H9 (cell line): ENCODE results near the gene FHOD3. TPM values are rescaled to one million over a fixed set of nuclear protein-coding genes. Genes with fewer than 3 reads are reported as not detected.

Experiments used
- DNase-seq: peaks from one replicate; pipeline ENCODE4 v3.0.0-alpha.2; 2017
- H2AFZ ChIP-seq: one replicate; pipeline ENCODE4 v1.6.1; 2013; ENCODE audit warnings: mild to moderate bottlenecking, low read length, control low read depth, moderate library complexity
- H2AK5ac ChIP-seq: 2 replicates; pipeline ENCODE4 v1.6.1; 2013; ENCODE audit warnings: low read length, control low read depth, mixed read lengths; ENCODE audit not compliant: insufficient read length
- H2BK120ac ChIP-seq: one replicate; pipeline ENCODE4 v1.6.1; 2013; ENCODE audit warnings: low read depth, mild to moderate bottlenecking, low read length, control low read depth, inconsistent platforms; ENCODE audit not compliant: poor library complexity, severe bottlenecking
- H2BK12ac ChIP-seq: 2 replicates; pipeline ENCODE4 v1.6.1; 2013; ENCODE audit warnings: low read length, control low read depth, mixed read lengths, low read depth; ENCODE audit not compliant: insufficient read length
- H2BK15ac ChIP-seq: 2 replicates; pipeline ENCODE4 v1.6.1; 2013; ENCODE audit warnings: low read depth, low read length, control low read depth
- H2BK20ac ChIP-seq: one replicate; pipeline ENCODE4 v1.6.1; 2013; ENCODE audit warnings: low read depth, mild to moderate bottlenecking, low read length, control low read depth, inconsistent platforms; ENCODE audit not compliant: poor library complexity, severe bottlenecking
- H2BK5ac ChIP-seq: 2 replicates; pipeline ENCODE4 v1.6.1; 2013; ENCODE audit warnings: low read length, control low read depth, mixed read lengths; ENCODE audit not compliant: insufficient read length
- H3K14ac ChIP-seq: 2 replicates; pipeline ENCODE4 v1.6.1; 2013; ENCODE audit warnings: low read length, control low read depth; ENCODE audit not compliant: insufficient read depth
- H3K18ac ChIP-seq: 2 replicates; pipeline ENCODE4 v1.6.1; 2013; ENCODE audit warnings: low read depth, mild to moderate bottlenecking, mixed read lengths, low read length, control low read depth; ENCODE audit not compliant: insufficient read length
- H3K23ac ChIP-seq: 2 replicates; pipeline ENCODE4 v1.6.1; 2013; ENCODE audit warnings: low read length, control low read depth, mixed read lengths, low read depth; ENCODE audit not compliant: insufficient read length
- H3K23me2 ChIP-seq: 2 replicates; pipeline ENCODE4 v1.6.1; 2013; ENCODE audit warnings: low read depth, mild to moderate bottlenecking, mixed read lengths, low read length, control low read depth; ENCODE audit not compliant: insufficient read length, poor library complexity, severe bottlenecking
- H3K27ac ChIP-seq: 2 replicates; pipeline ENCODE4 v1.5.1; 2013; ENCODE audit warnings: low read length, control low read depth, mixed read lengths, low read depth; ENCODE audit not compliant: insufficient read length
- H3K27me3 ChIP-seq: 2 replicates; pipeline ENCODE4 v1.6.1; 2013; ENCODE audit warnings: low read length, control low read depth, inconsistent platforms; ENCODE audit not compliant: insufficient read depth
- H3K4ac ChIP-seq: 2 replicates; pipeline ENCODE4 v1.6.1; 2013; ENCODE audit warnings: low read depth, mild to moderate bottlenecking, control low read depth, inconsistent platforms, low read length, moderate library complexity
- H3K4me1 ChIP-seq: 2 replicates; pipeline ENCODE4 v1.6.1; 2013; ENCODE audit warnings: low read length, control low read depth, inconsistent platforms; ENCODE audit not compliant: insufficient read depth
- H3K4me2 ChIP-seq: 2 replicates; pipeline ENCODE4 v1.6.1; 2013; ENCODE audit warnings: low read length, control low read depth, mixed read lengths; ENCODE audit not compliant: insufficient read length, insufficient read depth
- H3K56ac ChIP-seq: 2 replicates; pipeline ENCODE4 v1.6.1; 2013; ENCODE audit warnings: low read depth, mild to moderate bottlenecking, mixed read lengths, low read length, control low read depth; ENCODE audit not compliant: insufficient read length
- H3K79me1 ChIP-seq: 2 replicates; pipeline ENCODE4 v1.6.1; 2013; ENCODE audit warnings: low read depth, mild to moderate bottlenecking, moderate library complexity, low read length, control low read depth, inconsistent platforms; ENCODE audit not compliant: insufficient read depth, poor library complexity, severe bottlenecking
- H3K79me2 ChIP-seq: 2 replicates; pipeline ENCODE4 v1.6.1; 2013; ENCODE audit warnings: low read length, control low read depth, inconsistent platforms; ENCODE audit not compliant: insufficient read depth
- H3K9ac ChIP-seq: 2 replicates; pipeline ENCODE4 v1.6.1; 2013; ENCODE audit warnings: low read length, control low read depth, mixed read lengths; ENCODE audit not compliant: insufficient read length; ENCODE audit errors: extremely low read depth
- H3K9me3 ChIP-seq: one replicate; pipeline ENCODE4 v1.6.1; 2013; ENCODE audit warnings: low read depth, low read length, inconsistent platforms; ENCODE audit not compliant: control insufficient read depth
- H3T11ph ChIP-seq: one replicate; pipeline ENCODE4 v1.6.1; 2013; ENCODE audit warnings: mild to moderate bottlenecking, low read length, control low read depth, inconsistent platforms
- H4K20me1 ChIP-seq: one replicate; pipeline ENCODE4 v1.6.1; 2013; ENCODE audit not compliant: control insufficient read depth, insufficient read length, insufficient read depth
- H4K5ac ChIP-seq: 2 replicates; pipeline ENCODE4 v1.6.1; 2013; ENCODE audit warnings: low read depth, mild to moderate bottlenecking, mixed read lengths, low read length, control low read depth; ENCODE audit not compliant: insufficient read length
- H4K8ac ChIP-seq: replicated peaks from 2 replicates; pipeline ENCODE4 v1.6.1; 2013; ENCODE audit warnings: low read length, control low read depth, mixed read lengths, low read depth; ENCODE audit not compliant: insufficient read length
- H4K91ac ChIP-seq: 2 replicates; pipeline ENCODE4 v1.6.1; 2013; ENCODE audit warnings: low read depth, mild to moderate bottlenecking, moderate library complexity, mixed read lengths, low read length, control low read depth; ENCODE audit not compliant: insufficient read length
- H3K27ac Mint-ChIP-seq, 3 experiments: 2 replicates in 2 of 3; 3 replicates in 1 of 3; pipeline ENCODE4 v1.8.0; 2020 to 2021; ENCODE audit warnings: mixed read lengths in 3 of 3, mild to moderate bottlenecking in 1 of 3, moderate library complexity in 1 of 3
- H3K27me3 Mint-ChIP-seq: 2 replicates; pipeline ENCODE4 v1.8.0; 2021; ENCODE audit warnings: low read depth, mild to moderate bottlenecking, moderate library complexity, mixed read lengths
- H3K36me3 Mint-ChIP-seq, 3 experiments: 2 replicates in 2 of 3; 3 replicates in 1 of 3; pipeline ENCODE4 v1.8.0; 2020 to 2021; ENCODE audit warnings: low read depth in 3 of 3, mixed read lengths in 3 of 3; ENCODE audit not compliant: insufficient read depth in 1 of 3
- H3K4me1 Mint-ChIP-seq, 2 experiments: 2 replicates each; pipeline ENCODE4 v1.8.0; 2020; ENCODE audit warnings: mixed read lengths in 2 of 2
- H3K4me3 Mint-ChIP-seq, 2 experiments: 2 replicates in 1 of 2; 3 replicates in 1 of 2; pipeline ENCODE4 v1.8.0; 2020 to 2021; ENCODE audit warnings: mild to moderate bottlenecking in 2 of 2, mixed read lengths in 2 of 2, moderate library complexity in 1 of 2
- H3K9me3 Mint-ChIP-seq, 2 experiments: 2 replicates in 1 of 2; 3 replicates in 1 of 2; pipeline ENCODE4 v1.8.0; 2020; ENCODE audit warnings: mild to moderate bottlenecking in 2 of 2, mixed read lengths in 2 of 2, moderate library complexity in 1 of 2
- WGBS: extraction: QIAGEN DNeasy Blood & Tissue Kit; methylation state at CpG from one replicate; pipeline ENCODE4 v1.1.7; 2013; ENCODE audit warnings: missing lambda C conversion rate, low lambda C conversion rate, mixed read lengths; ENCODE audit not compliant: insufficient read length; ENCODE audit errors: extremely low coverage; 5-methylcytosine and 5-hydroxymethylcytosine counted together
- total RNA-seq: library from RNA; stranded (reverse); gene quantifications from 2 replicates; pipeline ENCODE4 v1.2.1, GENCODE V29; 2021
- TF ChIP-seq, protein P1 (sequence below): fragments of 200-600 bp; sonication (generic); conservative IDR thresholded peaks from 3 replicates; pipeline ENCODE4 v1.8.0; 2021; ENCODE audit warnings: antibody characterized with exemption, mild to moderate bottlenecking

The FHOD3 gene
- total RNA-seq, 1 experiment from 2014 or later, result 8.0 TPM

DNA sequence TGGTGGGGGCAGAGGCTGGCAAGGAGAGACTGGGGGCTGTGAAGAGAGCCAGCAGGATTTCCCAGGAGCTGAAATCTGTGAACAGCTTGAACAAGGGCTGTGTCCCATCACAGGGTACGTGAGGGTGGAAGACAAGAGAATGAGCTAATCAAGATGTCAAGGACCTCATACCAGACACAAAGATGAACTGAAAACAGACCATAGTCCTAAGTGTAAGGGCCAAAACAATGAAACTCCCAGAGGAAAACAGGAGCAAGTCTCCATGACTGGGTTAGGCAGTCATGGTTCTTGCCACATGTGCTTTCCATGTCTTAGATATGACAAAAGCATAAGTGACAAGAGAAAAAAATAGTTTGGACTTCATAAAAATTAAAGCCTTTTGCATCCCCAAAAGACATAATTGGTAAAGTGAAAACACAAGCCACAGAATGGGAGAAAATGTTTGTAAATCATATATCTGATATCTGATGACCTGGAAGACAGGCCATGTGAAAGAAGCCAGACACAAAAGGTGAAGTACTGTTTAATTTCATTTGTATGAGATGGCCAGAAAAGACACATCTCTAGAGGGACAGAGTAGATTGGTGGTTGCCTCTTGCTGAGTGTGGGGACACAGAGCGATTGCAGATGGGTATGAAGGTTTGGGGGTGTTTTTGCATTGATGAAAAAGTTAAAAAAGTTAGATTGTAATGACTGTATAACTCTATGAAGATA is 67.6 kb downstream of the FHOD3 start:
- H3K9me3 ChIP-seq, result no peaks in the 10 kb centered on the region
- H3K4me1 ChIP-seq, result no peaks in the 10 kb centered on the region
- no peak overlapping the region for H3K14ac ChIP-seq
- no peak overlapping the region for H4K91ac ChIP-seq
- H4K20me1 ChIP-seq, result no peaks in the 10 kb centered on the region
- H2BK20ac ChIP-seq, result no peak overlapping the region
- no peak overlapping the region for H2AK5ac ChIP-seq
- no peaks in the 10 kb centered on the region for H3K23me2 ChIP-seq
- peaks cover 3 to 24% (median 14%) of the 10 kb centered on the region in 3 experiments; a peak in 6 of 7 replicates for H3K36me3 Mint-ChIP-seq
- no peak overlapping the region for H3K4me2 ChIP-seq
- H2BK15ac ChIP-seq, result no peak overlapping the region
- no peaks in the 10 kb centered on the region for H3K79me1 ChIP-seq
- H3K4me1 Mint-ChIP-seq, result no peaks in the 10 kb centered on the region; a peak in 1 of 4 replicates
- no peaks in the 10 kb centered on the region for H3K27me3 ChIP-seq
- H3K4ac ChIP-seq, result no peak overlapping the region
- H3T11ph ChIP-seq, result no peak overlapping the region
- H3K4me3 Mint-ChIP-seq, result no peak overlapping the region
- H3K27ac ChIP-seq, result no peak overlapping the region
- H4K5ac ChIP-seq, result no peak overlapping the region
- WGBS, result no CpG with 5 or more reads among the region's 2 CpGs
- peaks cover 6 to 7% of the 10 kb centered on the region in 2 experiments for H3K9me3 Mint-ChIP-seq
- H3K27ac Mint-ChIP-seq, result 0 out of 7 replicates have a peak overlapping the region, but pooled peaks of 1 of the 3 experiments have one; percentile 5
- H3K9ac ChIP-seq, result no peak overlapping the region
- H2BK120ac ChIP-seq, result no peak overlapping the region
- H4K8ac ChIP-seq, result no peak overlapping the region
- H2BK12ac ChIP-seq, result no peak overlapping the region
- H2BK5ac ChIP-seq, result no peak overlapping the region
- no peak for DNase-seq
- H3K56ac ChIP-seq, result no peak overlapping the region
- no peak overlapping the region for H2AFZ ChIP-seq
- no peaks in the 10 kb centered on the region for H3K79me2 ChIP-seq
- TF ChIP-seq, protein P1, sequence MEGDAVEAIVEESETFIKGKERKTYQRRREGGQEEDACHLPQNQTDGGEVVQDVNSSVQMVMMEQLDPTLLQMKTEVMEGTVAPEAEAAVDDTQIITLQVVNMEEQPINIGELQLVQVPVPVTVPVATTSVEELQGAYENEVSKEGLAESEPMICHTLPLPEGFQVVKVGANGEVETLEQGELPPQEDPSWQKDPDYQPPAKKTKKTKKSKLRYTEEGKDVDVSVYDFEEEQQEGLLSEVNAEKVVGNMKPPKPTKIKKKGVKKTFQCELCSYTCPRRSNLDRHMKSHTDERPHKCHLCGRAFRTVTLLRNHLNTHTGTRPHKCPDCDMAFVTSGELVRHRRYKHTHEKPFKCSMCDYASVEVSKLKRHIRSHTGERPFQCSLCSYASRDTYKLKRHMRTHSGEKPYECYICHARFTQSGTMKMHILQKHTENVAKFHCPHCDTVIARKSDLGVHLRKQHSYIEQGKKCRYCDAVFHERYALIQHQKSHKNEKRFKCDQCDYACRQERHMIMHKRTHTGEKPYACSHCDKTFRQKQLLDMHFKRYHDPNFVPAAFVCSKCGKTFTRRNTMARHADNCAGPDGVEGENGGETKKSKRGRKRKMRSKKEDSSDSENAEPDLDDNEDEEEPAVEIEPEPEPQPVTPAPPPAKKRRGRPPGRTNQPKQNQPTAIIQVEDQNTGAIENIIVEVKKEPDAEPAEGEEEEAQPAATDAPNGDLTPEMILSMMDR, result no peak
- H3K18ac ChIP-seq, result no peak overlapping the region
- no peak overlapping the region for H3K23ac ChIP-seq
- peaks cover 5% of the 10 kb centered on the region; the same call in 1 of the 2 replicates for H3K27me3 Mint-ChIP-seq
